ENCODE results near the gene VWA8. TPM values are rescaled to one million over a fixed set of nuclear protein-coding genes. Genes with fewer than 3 reads are reported as not detected.
A peak's percentile ranks its signal among the peaks of the same experiment; 100 is the strongest.
"Not testable (repeated sequence)": the region's sequence is repeated elsewhere in the genome, so short reads cannot be mapped to it uniquely, and the experiment has no call there.

The VWA8 gene
- total RNA-seq, 1 donor from 2014 or later, result 26.4 TPM

DNA sequence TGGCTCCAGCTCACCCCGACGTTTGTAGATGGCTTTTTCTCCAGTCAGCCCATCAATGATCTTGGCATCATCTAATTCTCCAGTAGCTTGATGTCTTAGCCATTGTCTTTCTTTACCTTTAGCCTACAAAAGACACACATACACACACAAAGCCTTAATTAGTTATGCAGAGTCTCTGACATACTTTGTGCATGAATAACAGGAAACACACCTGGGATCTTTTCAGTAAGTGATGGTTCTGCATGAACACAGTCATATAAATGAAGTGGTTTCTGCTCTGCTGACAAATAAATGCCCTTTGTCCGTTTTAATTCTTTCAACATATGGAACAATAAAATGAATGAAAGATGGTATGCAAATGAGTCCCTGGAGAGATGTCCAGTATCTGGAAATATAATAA is 370.3 kb downstream of the VWA8 start:
- Mint-ChIP-seq H3K27me3 (ENCODE audit: insufficient read depth) (no peaks in the 10 kb centered on the region), H3K4me3 (no peak overlapping the region), H3K36me3 (ENCODE audit: low read depth) (peaks cover 13% of the 10 kb centered on the region), H3K27ac (no peak overlapping the region), H3K9me3 (no peaks in the 10 kb centered on the region), H3K4me1 (ENCODE audit: low read depth) (peaks cover 15% of the 10 kb centered on the region)
- intact Hi-C loops (cut with micrococcal nuclease), result no loop called here
- no peak for DNase-seq (ENCODE audit: low spot score)

GRCh38 chr13:41590122-41590521 is 370.8 kb downstream of the VWA8 start:
- DNase-seq (ENCODE audit: low spot score), result no peak
- intact Hi-C loops (cut with micrococcal nuclease), result no loop called here
- Mint-ChIP-seq H3K36me3 (ENCODE audit: low read depth) (peaks cover 13% of the 10 kb centered on the region), H3K27me3 (ENCODE audit: insufficient read depth) (no peaks in the 10 kb centered on the region), H3K27ac (no peak overlapping the region), H3K9me3 (no peaks in the 10 kb centered on the region), H3K4me3 (no peak overlapping the region), H3K4me1 (ENCODE audit: low read depth) (peaks cover 15% of the 10 kb centered on the region)

DNA sequence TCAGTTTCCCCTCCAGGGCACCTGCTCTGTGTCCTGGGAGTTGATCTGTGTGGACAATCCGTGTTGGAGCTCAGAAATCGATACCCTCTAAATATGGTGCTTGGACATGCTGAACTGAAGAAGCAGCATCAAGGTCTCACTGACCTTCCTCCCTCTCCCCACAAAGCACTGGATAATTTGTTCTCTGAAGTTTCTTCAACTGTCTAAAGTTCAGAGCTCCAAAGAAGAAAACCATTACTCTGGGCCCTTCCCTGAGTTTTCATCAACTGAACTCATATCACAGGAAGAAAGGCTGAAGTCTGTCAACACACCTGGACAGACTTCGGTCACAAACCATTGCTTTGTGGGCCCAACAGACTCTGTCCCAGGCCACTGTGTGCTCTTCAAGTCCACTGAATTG is 371.5 kb downstream of the VWA8 start:
- Mint-ChIP-seq H3K27ac (no peak overlapping the region), H3K27me3 (ENCODE audit: insufficient read depth) (no peaks in the 10 kb centered on the region)
- intact Hi-C loops (cut with micrococcal nuclease), result no loop called here

GRCh38 chr13:41588899-41589298 is 372.0 kb downstream of the VWA8 start:
- peak overlapping the region; percentile 60 for H3K27ac Mint-ChIP-seq
- no peaks in the 10 kb centered on the region for H3K9me3 Mint-ChIP-seq

More for the DNA sequence above, 371.5 kb downstream of the VWA8 start:
- H3K9me3 Mint-ChIP-seq, result no peaks in the 10 kb centered on the region
- no peak for DNase-seq (ENCODE audit: low spot score)
- H3K36me3 Mint-ChIP-seq (ENCODE audit: low read depth), result peaks cover 13% of the 10 kb centered on the region
- no peak overlapping the region for H3K4me3 Mint-ChIP-seq
- H3K4me1 Mint-ChIP-seq (ENCODE audit: low read depth), result peaks cover 15% of the 10 kb centered on the region

GRCh38 chr13:41588448-41588847 is 372.5 kb downstream of the VWA8 start:
- intact Hi-C loops (cut with micrococcal nuclease), result no loop called here
- Mint-ChIP-seq H3K36me3 (ENCODE audit: low read depth) (peaks cover 17% of the 10 kb centered on the region), H3K27ac (no peak overlapping the region), H3K9me3 (no peaks in the 10 kb centered on the region), H3K4me3 (no peak overlapping the region), H3K27me3 (ENCODE audit: insufficient read depth) (no peaks in the 10 kb centered on the region), H3K4me1 (ENCODE audit: low read depth) (peaks cover 15% of the 10 kb centered on the region)
- DNase-seq (ENCODE audit: low spot score), result no peak

More at GRCh38 chr13:41588899-41589298, 372.0 kb downstream of the VWA8 start:
- DNase-seq (ENCODE audit: low spot score), result no peak
- intact Hi-C loops (cut with micrococcal nuclease), result no loop called here
- Mint-ChIP-seq H3K27me3 (ENCODE audit: insufficient read depth) (no peaks in the 10 kb centered on the region), H3K4me1 (ENCODE audit: low read depth) (peaks cover 15% of the 10 kb centered on the region), H3K4me3 (no peak overlapping the region), H3K36me3 (ENCODE audit: low read depth) (peaks cover 13% of the 10 kb centered on the region)

GRCh38 chr13:41587490-41587889 is 373.4 kb downstream of the VWA8 start:
- peaks cover 15% of the 10 kb centered on the region for H3K4me1 Mint-ChIP-seq (ENCODE audit: low read depth)
- H3K9me3 Mint-ChIP-seq, result no peaks in the 10 kb centered on the region
- no peak overlapping the region for H3K4me3 Mint-ChIP-seq
- intact Hi-C loops (cut with micrococcal nuclease), result no loop called here
- H3K27ac Mint-ChIP-seq, result peak overlapping the region; percentile 44
- peaks cover 23% of the 10 kb centered on the region for H3K36me3 Mint-ChIP-seq (ENCODE audit: low read depth)
- no peaks in the 10 kb centered on the region for H3K27me3 Mint-ChIP-seq (ENCODE audit: insufficient read depth)
- DNase-seq (ENCODE audit: low spot score), result no peak

DNA sequence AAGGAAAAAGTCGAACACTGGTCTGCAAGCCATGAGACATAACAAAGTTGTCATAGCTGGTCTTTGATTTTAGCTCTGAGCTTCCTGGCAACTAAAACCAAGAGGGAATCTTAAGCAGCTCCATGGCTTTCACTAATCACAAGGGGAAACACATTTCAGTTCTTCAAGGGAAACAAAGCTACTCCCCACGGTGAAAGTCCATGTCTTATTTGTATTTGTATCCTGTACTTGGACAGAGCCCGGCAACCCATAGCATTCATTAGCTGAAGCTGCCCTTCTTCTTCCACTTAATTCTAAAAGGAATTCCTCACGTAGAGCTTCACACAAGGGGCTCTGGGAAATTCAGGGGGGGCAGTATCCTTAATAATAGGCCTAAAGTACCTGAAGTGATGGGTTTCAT is 374.7 kb downstream of the VWA8 start:
- peaks cover 15% of the 10 kb centered on the region for H3K4me1 Mint-ChIP-seq (ENCODE audit: low read depth)
- peaks cover 26% of the 10 kb centered on the region for H3K36me3 Mint-ChIP-seq (ENCODE audit: low read depth)
- no peak for DNase-seq (ENCODE audit: low spot score)
- H3K27me3 Mint-ChIP-seq (ENCODE audit: insufficient read depth), result no peaks in the 10 kb centered on the region
- intact Hi-C loops (cut with micrococcal nuclease), result no loop called here
- no peak overlapping the region for H3K4me3 Mint-ChIP-seq
- H3K27ac Mint-ChIP-seq, result no peak overlapping the region
- no peaks in the 10 kb centered on the region for H3K9me3 Mint-ChIP-seq

DNA sequence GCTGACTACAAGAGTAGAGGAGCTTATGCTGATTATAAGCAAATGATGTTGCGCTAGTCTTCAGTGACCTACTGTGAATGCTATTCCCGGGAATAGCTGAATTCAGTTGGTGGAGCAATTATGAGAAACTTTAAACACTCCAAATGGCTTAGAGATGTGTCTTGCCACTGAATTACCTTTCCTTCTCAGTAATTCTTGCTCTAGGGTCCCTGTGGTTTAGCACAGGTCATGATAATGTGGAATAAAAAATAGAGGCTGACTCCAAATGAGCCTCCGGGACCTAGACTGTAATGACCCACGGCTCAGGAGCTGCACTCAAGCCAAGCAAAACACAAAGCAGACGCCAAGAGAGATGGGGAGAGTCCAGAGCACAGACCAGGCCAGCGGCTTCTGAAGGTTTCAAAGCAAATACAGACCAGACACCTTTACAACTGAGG is 378.9 kb downstream of the VWA8 start:
- H3K4me3 Mint-ChIP-seq, result no peak overlapping the region
- H3K27me3 Mint-ChIP-seq (ENCODE audit: insufficient read depth), result no peaks in the 10 kb centered on the region
- H3K36me3 Mint-ChIP-seq (ENCODE audit: low read depth), result peaks cover 17% of the 10 kb centered on the region
- intact Hi-C loops (cut with micrococcal nuclease), result no loop called here
- H3K4me1 Mint-ChIP-seq (ENCODE audit: low read depth), result peaks cover 19% of the 10 kb centered on the region
- no peaks in the 10 kb centered on the region for H3K9me3 Mint-ChIP-seq
- no peak for DNase-seq (ENCODE audit: low spot score)
- H3K27ac Mint-ChIP-seq, result no peak overlapping the region

DNA sequence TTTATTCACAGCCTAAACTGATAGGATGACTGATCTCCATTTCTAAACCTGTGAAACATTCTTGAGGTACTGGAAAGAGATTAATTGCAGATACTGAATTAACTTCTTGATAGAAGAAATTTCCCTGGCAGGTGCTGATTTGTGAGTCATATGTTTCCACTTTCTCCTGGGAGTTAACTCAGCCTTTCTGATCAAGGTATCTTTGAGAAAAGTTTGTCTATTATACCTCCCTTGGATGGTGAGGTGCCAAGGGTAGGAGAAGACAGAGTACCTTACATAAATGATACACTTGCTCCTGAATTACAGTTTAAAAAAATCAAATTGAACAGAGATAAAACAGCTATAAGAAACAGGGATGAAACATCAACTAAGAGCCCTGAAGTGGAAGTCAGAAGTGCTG is 380.6 kb downstream of the VWA8 start:
- Mint-ChIP-seq H3K4me1 (ENCODE audit: low read depth) (peaks cover 23% of the 10 kb centered on the region), H3K9me3 (no peaks in the 10 kb centered on the region), H3K27me3 (ENCODE audit: insufficient read depth) (no peaks in the 10 kb centered on the region), H3K36me3 (ENCODE audit: low read depth) (peaks cover 17% of the 10 kb centered on the region), H3K27ac (no peak overlapping the region), H3K4me3 (no peak overlapping the region)
- intact Hi-C loops (cut with micrococcal nuclease), result no loop called here
- no peak for DNase-seq (ENCODE audit: low spot score)

DNA sequence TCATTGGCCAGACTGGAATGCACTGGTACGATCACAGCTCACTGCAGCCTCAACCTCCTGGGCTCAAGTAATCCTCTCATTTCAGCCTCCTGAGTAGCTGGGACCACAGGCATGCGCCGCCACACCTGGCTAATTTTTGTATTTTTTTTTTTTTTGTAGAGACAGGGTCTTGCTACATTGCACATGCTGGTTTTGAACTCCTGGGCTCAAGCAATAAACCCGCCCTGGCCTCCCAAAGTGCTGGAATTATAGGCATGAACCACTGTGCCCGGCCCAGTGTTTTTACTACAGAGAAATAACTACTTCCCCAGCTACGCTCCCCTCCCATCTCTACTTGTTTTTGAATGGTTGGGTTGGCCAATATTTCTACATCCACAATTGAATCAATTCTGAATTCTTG is 381.0 kb downstream of the VWA8 start:
- H3K9me3 Mint-ChIP-seq, result no peaks in the 10 kb centered on the region
- no peak overlapping the region for H3K27ac Mint-ChIP-seq
- H3K4me1 Mint-ChIP-seq (ENCODE audit: low read depth), result peaks cover 23% of the 10 kb centered on the region
- no peak overlapping the region for H3K4me3 Mint-ChIP-seq
- no peak for DNase-seq (ENCODE audit: low spot score)
- intact Hi-C loops (cut with micrococcal nuclease), result no loop called here
- peaks cover 22% of the 10 kb centered on the region for H3K36me3 Mint-ChIP-seq (ENCODE audit: low read depth)
- no peaks in the 10 kb centered on the region for H3K27me3 Mint-ChIP-seq (ENCODE audit: insufficient read depth)

- H3K36me3 Mint-ChIP-seq (ENCODE audit: low read depth), result peaks cover 24% of the 10 kb centered on the region
- H3K4me1 Mint-ChIP-seq (ENCODE audit: low read depth), result peaks cover 23% of the 10 kb centered on the region
- no peaks in the 10 kb centered on the region for H3K9me3 Mint-ChIP-seq
- intact Hi-C loops (cut with micrococcal nuclease), result no loop called here
- no peaks in the 10 kb centered on the region for H3K27me3 Mint-ChIP-seq (ENCODE audit: insufficient read depth)
- H3K4me3 Mint-ChIP-seq, result no peak overlapping the region
- H3K27ac Mint-ChIP-seq, result no peak overlapping the region
- DNase-seq (ENCODE audit: low spot score), result no peak
These were observed 381.7 kb downstream of the VWA8 start for GRCh38 chr13:41579168-41579567.

DNA sequence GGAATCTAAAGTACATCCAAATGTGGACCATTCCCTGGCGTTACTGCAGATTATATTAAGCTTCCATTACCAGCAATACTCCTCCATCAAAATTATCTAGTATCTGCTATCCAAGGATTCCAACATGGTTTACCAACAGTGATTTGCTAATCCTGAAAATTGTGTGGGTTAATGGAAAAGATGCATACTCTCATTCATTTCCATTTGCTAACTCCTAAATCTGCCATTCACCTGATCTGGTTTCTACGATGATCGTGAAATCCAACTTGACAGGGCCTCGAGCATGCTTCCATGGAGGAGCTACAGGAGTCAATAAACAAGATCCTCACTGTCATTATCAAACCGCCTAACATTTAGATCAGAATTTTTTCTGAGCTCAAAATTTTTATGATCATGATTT is 382.5 kb downstream of the VWA8 start:
- Mint-ChIP-seq H3K4me1 (ENCODE audit: low read depth) (peaks cover 23% of the 10 kb centered on the region), H3K27me3 (ENCODE audit: insufficient read depth) (no peaks in the 10 kb centered on the region), H3K4me3 (no peak overlapping the region), H3K36me3 (ENCODE audit: low read depth) (peaks cover 22% of the 10 kb centered on the region), H3K9me3 (no peaks in the 10 kb centered on the region), H3K27ac (no peak overlapping the region)
- DNase-seq (ENCODE audit: low spot score), result no peak
- intact Hi-C loops (cut with micrococcal nuclease), result no loop called here

DNA sequence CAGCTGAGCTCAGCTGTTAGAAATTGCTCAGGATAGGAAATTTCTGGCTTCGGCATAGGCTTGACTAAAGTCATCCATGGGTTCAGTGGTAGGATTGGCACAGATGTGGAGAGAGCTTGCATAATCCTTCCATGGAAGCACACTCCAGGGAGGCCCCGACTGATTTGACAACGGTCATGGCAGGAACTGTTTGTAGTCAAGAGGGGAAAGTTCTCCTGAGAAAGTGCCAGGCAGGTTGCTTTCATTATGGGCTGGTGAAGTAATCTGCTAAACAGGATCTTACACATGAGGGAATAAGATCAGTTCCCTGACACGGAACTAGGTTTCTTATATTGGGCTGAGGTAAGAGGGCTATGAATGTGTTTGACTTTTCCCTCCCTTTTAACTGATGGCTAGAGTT is 383.5 kb downstream of the VWA8 start:
- intact Hi-C loops (cut with micrococcal nuclease), result no loop called here
- H3K4me1 Mint-ChIP-seq (ENCODE audit: low read depth), result peaks cover 23% of the 10 kb centered on the region
- no peaks in the 10 kb centered on the region for H3K27me3 Mint-ChIP-seq (ENCODE audit: insufficient read depth)
- H3K27ac Mint-ChIP-seq, result no peak overlapping the region
- H3K36me3 Mint-ChIP-seq (ENCODE audit: low read depth), result peaks cover 16% of the 10 kb centered on the region
- DNase-seq (ENCODE audit: low spot score), result no peak
- H3K9me3 Mint-ChIP-seq, result no peaks in the 10 kb centered on the region
- H3K4me3 Mint-ChIP-seq, result no peak overlapping the region

DNA sequence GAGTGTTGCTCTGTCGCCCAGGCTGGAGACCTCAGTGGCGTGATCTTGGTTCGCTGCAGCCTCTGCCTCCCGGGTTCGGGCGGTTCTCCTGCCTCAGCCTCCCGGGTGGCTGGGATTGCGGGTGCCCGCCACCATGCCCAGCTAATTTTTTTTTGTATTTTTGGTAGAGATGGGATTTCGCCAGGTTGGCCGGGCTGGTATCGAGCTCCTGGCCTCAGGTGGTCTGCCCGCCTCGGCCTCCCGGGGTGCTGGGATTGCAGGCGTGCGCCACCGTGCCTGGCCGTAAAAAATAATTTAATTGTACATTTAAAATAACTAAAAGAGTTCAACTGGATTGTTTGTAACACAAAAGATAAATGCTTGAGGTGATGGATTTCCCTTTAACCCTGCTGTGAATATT is 387.3 kb downstream of the VWA8 start:
- intact Hi-C loops (cut with micrococcal nuclease); H3K9me3 Mint-ChIP-seq; H3K27me3 Mint-ChIP-seq (ENCODE audit: insufficient read depth); H3K36me3 Mint-ChIP-seq (ENCODE audit: low read depth); DNase-seq (ENCODE audit: low spot score); H3K27ac Mint-ChIP-seq; H3K4me3 Mint-ChIP-seq: not testable (repeated sequence)
- peaks cover 18% of the 10 kb centered on the region for H3K4me1 Mint-ChIP-seq (ENCODE audit: low read depth)
